ENCODE data around the gene IDH3A.

DNA sequence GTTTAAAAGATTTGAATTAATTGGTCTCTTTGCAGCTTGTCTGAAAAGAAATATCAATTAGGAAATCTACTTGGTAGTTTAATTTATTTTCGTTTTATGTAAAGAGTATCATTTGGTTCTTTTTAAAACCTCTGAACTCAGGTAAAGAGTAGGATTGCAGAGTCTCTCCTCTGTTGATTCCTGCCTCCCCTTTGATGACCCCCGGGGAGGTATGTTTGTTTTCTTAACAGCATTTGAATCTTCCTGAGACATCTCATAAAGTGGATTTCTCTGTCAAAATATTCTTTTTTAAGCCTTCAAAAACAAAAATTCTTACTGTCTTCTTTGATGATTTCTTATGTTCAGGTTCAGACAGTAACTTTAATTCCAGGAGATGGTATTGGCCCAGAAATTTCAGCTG is 8.0 kb downstream of the IDH3A start:
- TF ChIP-seq, protein P1, sequence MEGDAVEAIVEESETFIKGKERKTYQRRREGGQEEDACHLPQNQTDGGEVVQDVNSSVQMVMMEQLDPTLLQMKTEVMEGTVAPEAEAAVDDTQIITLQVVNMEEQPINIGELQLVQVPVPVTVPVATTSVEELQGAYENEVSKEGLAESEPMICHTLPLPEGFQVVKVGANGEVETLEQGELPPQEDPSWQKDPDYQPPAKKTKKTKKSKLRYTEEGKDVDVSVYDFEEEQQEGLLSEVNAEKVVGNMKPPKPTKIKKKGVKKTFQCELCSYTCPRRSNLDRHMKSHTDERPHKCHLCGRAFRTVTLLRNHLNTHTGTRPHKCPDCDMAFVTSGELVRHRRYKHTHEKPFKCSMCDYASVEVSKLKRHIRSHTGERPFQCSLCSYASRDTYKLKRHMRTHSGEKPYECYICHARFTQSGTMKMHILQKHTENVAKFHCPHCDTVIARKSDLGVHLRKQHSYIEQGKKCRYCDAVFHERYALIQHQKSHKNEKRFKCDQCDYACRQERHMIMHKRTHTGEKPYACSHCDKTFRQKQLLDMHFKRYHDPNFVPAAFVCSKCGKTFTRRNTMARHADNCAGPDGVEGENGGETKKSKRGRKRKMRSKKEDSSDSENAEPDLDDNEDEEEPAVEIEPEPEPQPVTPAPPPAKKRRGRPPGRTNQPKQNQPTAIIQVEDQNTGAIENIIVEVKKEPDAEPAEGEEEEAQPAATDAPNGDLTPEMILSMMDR (IDR thresholded peaks at IDR 0.05 in 8 of 11, conservative IDR thresholded peaks at IDR 0.05 in 3 of 11), result no peak
- no peak for TF ChIP-seq POLR2AphosphoS5 (IDR thresholded peaks at IDR 0.05)

All from spleen (tissue), 7 donors.